Motor neuron (in vitro differentiated cells): ENCODE measurements around the gene RASGRP3. TPM values are rescaled to one million over a fixed set of nuclear protein-coding genes. Genes with fewer than 3 reads are reported as not detected.
"Not testable (repeated sequence)": the region's sequence is repeated elsewhere in the genome, so short reads cannot be mapped to it uniquely, and the experiment has no call there.

Experiments used
- ATAC-seq, 8 experiments: fragments of 200-7000 bp; cut with Tn5 transposase; replicated peaks in 6 of 8; 2 replicates each; pipeline ENCODE4 v1.8.0; 2021; ENCODE audit warnings: mild to moderate bottlenecking in 8 of 8, moderate library complexity in 8 of 8
- H3K27ac ChIP-seq, 2 donors: fragments of 250-450 bp; sonication (Bioruptor Pico); 2 replicates each; pipeline ENCODE4 v1.9.0; 2021; ENCODE audit warnings: antibody characterized with exemption in 2 of 2, mild to moderate bottlenecking in 2 of 2, moderate library complexity in 1 of 2
- H3K4me1 ChIP-seq, 2 donors: fragments of 250-450 bp; sonication (Bioruptor Pico); replicated peaks in 1 of 2; 2 replicates each; pipeline ENCODE4 v1.6.1; 2021; ENCODE audit warnings: antibody characterized with exemption in 2 of 2, mild to moderate bottlenecking in 2 of 2, moderate library complexity in 1 of 2
- H3K4me3 ChIP-seq, 5 donors: fragments of 250-450 bp; sonication (Bioruptor Pico); 2 replicates each; pipeline ENCODE4 v1.9.0; 2021; ENCODE audit warnings: antibody characterized with exemption in 5 of 5, mild to moderate bottlenecking in 5 of 5, moderate library complexity in 4 of 5
- WGBS, 10 experiments: fragments of 450-650 bp; shearing (Covaris generic); methylation state at CpG; one replicate each; pipeline ENCODE4 v1.0.0; 2022; 5-methylcytosine and 5-hydroxymethylcytosine counted together
- in situ Hi-C, 9 experiments: fragments of 400-800 bp; cut with MboI; loops; one replicate each; pipeline ENCODE4 v1.15.0; 2021; ENCODE audit warnings: low sequenced_read_pairs in 9 of 9, low pct_unique_long_range_greater_than_20kb in 2 of 9; ENCODE audit not compliant: unreplicated experiment in 9 of 9
- total RNA-seq, 8 experiments: library from RNA; unstranded; fragments of 300-600 nt; gene quantifications; 2 replicates each; pipeline versions ENCODE4 v1.2.3 to v1.2.4, GENCODE V29; 2022

Gene RASGRP3
- total RNA-seq, 8 experiments from 2014 or later: 0.42 to 4.2 (median 2.5) TPM

DNA sequence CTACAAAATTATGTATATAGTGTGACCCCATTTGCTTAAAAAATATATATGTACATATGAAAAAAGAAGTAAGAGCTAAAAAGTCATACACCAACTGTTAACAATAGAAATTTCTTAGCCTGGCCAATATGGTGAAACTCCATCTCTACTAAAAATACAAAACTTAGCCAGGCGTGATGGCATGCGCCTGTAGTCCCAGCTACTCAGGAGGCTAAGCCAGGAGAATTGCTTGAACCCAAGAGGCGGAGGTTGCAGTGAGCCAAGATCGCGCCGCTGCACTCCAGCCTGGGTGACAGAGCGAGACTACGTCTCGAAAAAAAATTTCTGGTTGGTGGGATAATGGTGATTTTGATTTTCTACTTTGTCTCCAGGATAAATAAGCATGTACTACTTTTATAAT is 34.4 kb upstream of the RASGRP3 start:
- not testable (repeated sequence) for H3K27ac ChIP-seq, H3K4me3 ChIP-seq

GRCh38 chr2:33442528-33443079 is 33.8 kb upstream of the RASGRP3 start:
- H3K4me1 ChIP-seq: peaks cover 0 to 4% of the 10 kb centered on the region in 2 donors
- H3K27ac ChIP-seq: no peak overlapping the region
- peak in 5 of 8 experiments; percentile 38 to 68 (median 60) for ATAC-seq
- in situ Hi-C loops: no loop called here
- H3K4me3 ChIP-seq: no peak overlapping the region
- 17 to 87% (median 79%) methylated on average over 2 to 6 of the region's 6 CpGs for WGBS, 10 experiments

More for the DNA sequence above, 34.4 kb upstream of the RASGRP3 start:
- in situ Hi-C loops, ATAC-seq, H3K4me1 ChIP-seq: not testable (repeated sequence)
- WGBS, 10 experiments: 90 to 100% (median 97%) methylated on average over 2 to 9 of the region's 9 CpGs

DNA sequence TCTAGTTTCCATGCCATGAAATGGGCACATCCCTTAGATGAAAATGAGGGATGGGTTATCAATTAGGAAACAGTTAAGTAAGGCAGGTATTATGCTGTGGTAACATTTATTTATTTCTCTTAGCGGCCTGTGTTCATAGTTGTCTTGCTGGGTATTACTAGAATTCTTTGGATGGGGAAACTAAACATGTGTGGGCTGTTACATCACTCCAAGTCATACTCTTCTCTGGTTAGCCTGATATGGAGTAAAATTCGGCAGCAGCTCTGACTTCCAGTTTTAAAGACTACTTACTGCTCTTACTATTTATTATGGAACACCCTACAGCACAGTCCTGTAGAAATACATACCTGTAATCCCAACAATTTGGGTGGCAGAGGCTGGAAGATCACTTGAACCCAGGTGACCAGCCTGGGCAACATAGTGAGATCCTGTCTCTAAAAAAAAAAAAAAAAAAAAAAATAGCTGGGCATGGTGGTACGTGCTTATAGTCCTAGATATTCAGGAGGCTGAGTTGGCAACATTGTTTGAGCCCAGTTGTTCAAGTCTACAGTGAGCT is 33.1 kb upstream of the RASGRP3 start:
- peak in 1 of 8 experiments; percentile 17 for ATAC-seq
- H3K27ac ChIP-seq: no peak overlapping the region

DNA sequence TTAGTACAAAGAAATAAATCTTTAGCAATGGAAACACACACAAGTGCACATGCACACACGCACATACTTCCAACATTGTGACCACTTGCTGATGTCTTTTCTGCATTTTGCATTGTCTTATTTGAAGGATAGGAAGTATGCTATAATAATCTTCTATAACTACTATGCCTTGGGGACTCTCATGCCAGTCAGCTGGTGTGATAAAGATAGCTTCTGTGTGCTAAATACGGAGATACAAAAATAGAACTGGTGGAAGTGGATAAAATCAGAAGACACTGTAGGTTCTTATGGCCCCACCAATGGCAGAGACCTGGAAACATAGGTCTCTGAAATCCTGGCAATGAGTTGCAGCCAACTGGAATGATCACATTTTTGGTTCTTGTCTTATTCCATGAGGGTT is 31.5 kb upstream of the RASGRP3 start:
- WGBS, 10 experiments: 37 to 100% (median 87%) methylated on average over 1 to 2 of the region's 2 CpGs; no CpG with 5 or more reads in 2 of the 10 experiments
- Histone ChIP-seq H3K4me1 (peaks cover 0 to 4% of the 10 kb centered on the region in 2 donors), H3K4me3 (no peak overlapping the region), H3K27ac (no peak overlapping the region)
- no peak for ATAC-seq
- in situ Hi-C loops: no loop called here

More for the DNA sequence above, 33.1 kb upstream of the RASGRP3 start:
- in situ Hi-C loops: no loop called here
- Histone ChIP-seq H3K4me1 (peaks cover 0 to 4% of the 10 kb centered on the region in 2 donors), H3K4me3 (no peak overlapping the region)
- WGBS, 10 experiments: 0 to 100% (median 79%) methylated on average over 1 to 2 of the region's 3 CpGs; no CpG with 5 or more reads in 1 of the 10 experiments

DNA sequence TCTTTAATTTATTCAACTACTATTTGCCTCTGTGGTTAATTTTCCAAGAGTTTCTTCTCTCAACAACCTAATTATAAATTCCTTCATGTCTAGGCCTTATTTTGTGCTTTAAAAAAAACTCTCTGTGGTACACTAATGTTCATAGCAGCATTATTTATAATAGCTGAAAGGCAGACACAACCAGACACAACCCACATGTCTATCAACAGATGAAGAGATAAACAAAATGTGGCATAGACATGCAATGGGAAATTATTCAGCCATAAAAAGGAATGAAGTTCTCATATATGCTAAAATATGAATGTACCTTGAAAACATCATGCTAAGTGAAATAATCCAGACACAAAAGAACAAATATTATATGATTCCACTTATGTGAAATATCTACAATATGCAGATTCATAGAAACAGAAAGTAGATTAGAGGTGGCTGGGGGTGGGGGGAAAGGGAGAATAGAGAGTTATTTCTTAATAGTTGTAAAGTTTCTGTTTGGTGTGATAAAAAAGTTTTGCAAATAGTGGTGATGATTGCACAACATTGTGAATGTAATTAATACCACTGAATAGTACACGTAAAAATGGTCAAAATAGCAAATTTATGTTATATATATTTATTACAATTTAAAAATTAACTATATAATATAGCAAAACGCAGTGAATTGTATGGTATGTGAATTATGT is 28.1 kb upstream of the RASGRP3 start:
- Histone ChIP-seq H3K27ac (no peak overlapping the region), H3K4me1 (no peaks in the 10 kb centered on the region), H3K4me3 (no peak overlapping the region)
- in situ Hi-C loops: no loop called here
- 0 to 71% (median 60%) methylated on average over 1 to 2 of the region's 2 CpGs; no CpG with 5 or more reads in 1 of the 10 experiments for WGBS, 10 experiments
- ATAC-seq: peak in 1 of 8 experiments; percentile 78

DNA sequence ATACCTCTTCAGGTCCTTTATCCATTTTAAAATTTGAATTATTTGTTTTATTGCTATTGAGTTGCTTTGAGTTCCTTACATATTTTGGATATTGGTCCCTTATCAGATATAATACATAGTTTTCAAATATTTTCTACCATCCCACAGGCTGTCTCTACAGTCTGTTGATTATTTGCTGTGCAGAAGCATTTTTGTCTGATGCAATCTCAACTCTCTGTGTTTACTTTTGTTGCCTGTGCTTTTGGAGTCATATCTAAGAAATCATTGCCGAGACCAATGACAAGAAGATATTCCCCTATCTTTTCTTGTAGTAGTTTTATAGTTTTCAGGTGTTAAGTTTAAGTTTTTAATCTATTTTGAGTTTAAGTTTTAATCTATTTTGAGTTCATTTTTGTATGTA is 25.2 kb upstream of the RASGRP3 start:
- ATAC-seq: no peak
- WGBS, 10 experiments: 0 to 17% methylated on average over 1 of the region's 1 CpG; no CpG with 5 or more reads in 8 of the 10 experiments
- in situ Hi-C loops: no loop called here

DNA sequence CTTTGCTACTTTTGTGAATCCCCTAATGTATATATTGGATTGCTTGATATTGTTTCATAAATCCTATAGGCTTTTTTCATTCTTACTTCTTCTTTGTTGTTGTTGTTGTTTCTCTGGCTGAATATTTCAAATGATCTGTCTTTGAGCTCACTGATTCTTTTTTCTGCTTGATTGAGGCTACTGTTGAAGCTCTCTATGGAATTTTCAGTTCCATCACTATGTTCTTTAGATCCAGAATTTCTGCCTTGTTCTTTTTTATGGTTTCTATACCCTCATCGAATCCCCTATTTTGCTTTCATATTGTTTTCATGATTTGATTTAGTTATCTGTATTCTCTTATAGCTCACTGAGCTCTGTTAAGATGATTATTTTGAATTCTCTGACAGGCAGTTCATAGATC is 24.6 kb upstream of the RASGRP3 start:
- in situ Hi-C loops: no loop called here
- Histone ChIP-seq H3K4me3 (no peak overlapping the region), H3K4me1 (no peaks in the 10 kb centered on the region), H3K27ac (no peak overlapping the region)
- 21 to 76% (median 64%) methylated on average over 1 of the region's 1 CpG; no CpG with 5 or more reads in 1 of the 10 experiments for WGBS, 10 experiments
- ATAC-seq: no peak

More for the DNA sequence above, 25.2 kb upstream of the RASGRP3 start:
- Histone ChIP-seq H3K4me1 (no peaks in the 10 kb centered on the region), H3K27ac (no peak overlapping the region), H3K4me3 (no peak overlapping the region)

- H3K27ac ChIP-seq: no peak overlapping the region
These were observed 23.9 kb upstream of the RASGRP3 start for GRCh38 chr2:33452545-33452944.

DNA sequence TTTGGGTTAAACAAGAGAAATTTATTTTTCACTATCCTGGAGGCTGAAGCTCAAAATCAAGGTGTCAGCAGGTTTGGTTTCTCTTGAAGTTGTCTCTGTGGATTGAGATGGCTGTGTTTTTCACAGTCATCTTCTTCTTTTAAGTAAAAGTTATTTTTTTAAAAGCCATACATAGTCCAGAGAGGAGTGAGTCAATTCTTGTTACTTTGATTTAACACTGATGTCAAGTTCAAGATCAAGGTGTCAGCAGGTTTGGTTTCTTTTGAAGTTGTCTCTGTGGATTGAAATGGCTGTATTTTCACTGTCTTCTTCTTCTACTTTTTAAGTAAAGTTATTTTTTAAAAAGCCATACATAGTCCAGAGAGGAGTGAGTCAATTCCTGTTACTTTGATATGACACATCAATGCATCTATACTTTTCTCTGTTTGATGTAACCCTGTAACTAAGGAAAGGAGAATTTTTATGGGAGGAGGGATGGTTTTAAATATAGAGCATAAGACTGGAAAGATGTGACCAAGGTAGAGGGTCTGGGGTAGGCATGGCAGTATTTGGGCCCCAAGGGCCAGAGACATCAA is 22.5 kb upstream of the RASGRP3 start:
- Histone ChIP-seq H3K4me3 (no peak overlapping the region), H3K4me1 (no peaks in the 10 kb centered on the region), H3K27ac (no peak overlapping the region)
- in situ Hi-C loops: no loop called here
- no peak for ATAC-seq

More at GRCh38 chr2:33452545-33452944, 23.9 kb upstream of the RASGRP3 start:
- ATAC-seq: no peak
- in situ Hi-C loops: no loop called here
- no peak overlapping the region for H3K4me3 ChIP-seq
- no peaks in the 10 kb centered on the region for H3K4me1 ChIP-seq

DNA sequence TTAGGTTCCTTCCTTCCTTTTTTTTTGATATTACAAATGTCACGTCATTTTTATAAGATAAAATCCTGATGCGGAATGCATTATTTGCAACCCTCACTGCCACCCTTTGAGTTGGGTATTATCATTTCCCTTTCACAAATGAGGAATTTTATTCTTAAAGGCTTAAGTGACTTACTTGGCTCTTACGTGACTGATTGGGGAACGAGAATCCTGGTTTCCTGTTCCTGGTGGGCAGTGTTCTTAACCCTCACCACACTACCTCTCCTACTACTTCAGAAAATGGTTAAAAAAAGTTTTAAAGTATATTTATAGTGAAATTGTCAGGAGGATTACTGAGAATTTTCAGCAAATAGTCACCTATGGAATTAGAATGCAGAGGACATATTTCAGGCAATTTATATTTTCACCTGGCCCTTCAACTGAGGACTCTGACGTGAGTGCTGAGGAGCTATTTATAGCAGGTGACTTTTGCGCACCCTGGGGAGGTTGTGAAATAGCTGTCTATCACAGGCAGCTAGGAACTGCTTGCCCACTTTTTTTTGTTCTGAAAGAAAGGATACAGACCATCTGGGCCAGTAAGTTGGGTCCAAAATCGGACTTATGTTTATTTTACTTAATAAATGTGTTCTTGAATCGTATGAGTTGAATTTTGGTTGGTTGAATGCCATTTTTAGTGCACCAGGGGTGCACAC is 18.7 kb upstream of the RASGRP3 start:
- no peak overlapping the region for H3K4me3 ChIP-seq
- in situ Hi-C loops: no loop called here
- 33 to 94% (median 78%) methylated on average over 4 to 8 of the region's 8 CpGs for WGBS, 10 experiments
- no peak for ATAC-seq
- H3K4me1 ChIP-seq: no peaks in the 10 kb centered on the region
- H3K27ac ChIP-seq: no peak overlapping the region

- Histone ChIP-seq H3K4me3 (no peak overlapping the region), H3K27ac (no peak overlapping the region), H3K4me1 (no peaks in the 10 kb centered on the region)
- no peak for ATAC-seq
- WGBS, 10 experiments: 69 to 100% (median 87%) methylated on average over 1 to 3 of the region's 3 CpGs
- in situ Hi-C loops: no loop called here
These were observed 18.1 kb upstream of the RASGRP3 start for GRCh38 chr2:33458248-33458819.

DNA sequence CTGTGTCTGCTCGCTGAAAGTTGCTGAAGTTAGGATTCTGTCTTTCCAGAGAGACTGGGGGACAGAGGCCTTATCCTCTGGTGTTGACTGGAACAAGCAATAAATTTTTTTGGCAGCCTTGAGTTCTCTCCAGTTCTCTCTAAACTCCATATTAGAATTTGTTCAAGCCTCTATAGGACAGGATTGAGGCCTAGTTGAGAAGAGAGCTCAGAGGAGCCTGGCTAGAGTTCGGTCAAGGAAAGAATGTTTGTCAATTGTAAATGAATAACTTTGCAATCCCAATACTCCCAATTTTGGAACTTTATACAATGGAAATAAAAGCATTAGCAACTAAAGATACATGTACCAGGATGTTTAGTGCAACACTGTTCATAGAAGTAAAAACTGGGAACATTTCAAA is 16.7 kb upstream of the RASGRP3 start:
- no peaks in the 10 kb centered on the region for H3K4me1 ChIP-seq
- H3K27ac ChIP-seq: no peak overlapping the region
- in situ Hi-C loops: no loop called here
- no peak overlapping the region for H3K4me3 ChIP-seq
- ATAC-seq: no peak
- 89 to 100% (median 100%) methylated on average over 1 to 2 of the region's 2 CpGs; no CpG with 5 or more reads in 3 of the 10 experiments for WGBS, 10 experiments

GRCh38 chr2:33462512-33462911 is 13.9 kb upstream of the RASGRP3 start:
- 80 to 100% (median 97%) methylated on average over 1 to 8 of the region's 8 CpGs; no CpG with 5 or more reads in 3 of the 10 experiments for WGBS, 10 experiments
- H3K4me1 ChIP-seq, H3K4me3 ChIP-seq, in situ Hi-C loops, ATAC-seq, H3K27ac ChIP-seq: not testable (repeated sequence)
